Neural progenitor cell (in vitro differentiated cells): ENCODE measurements around the gene DNAJC28. TPM values are rescaled to one million over a fixed set of nuclear protein-coding genes. Genes with fewer than 3 reads are reported as not detected.
A peak's percentile ranks its signal among the peaks of the same experiment; 100 is the strongest.

Experiments
- DNase-seq: peaks from one replicate; pipeline ENCODE4 v3.0.0-alpha.2; 2016; ENCODE audit warnings: low spot score
- H2AFZ ChIP-seq: fragments of 200-600 bp; sonication (generic); replicated peaks from 2 replicates; pipeline ENCODE4 v1.6.1; 2016; ENCODE audit warnings: antibody characterized with exemption
- H3F3A ChIP-seq: fragments of 200-600 bp; sonication (generic); 2 replicates; pipeline ENCODE4 v1.6.1; 2016; ENCODE audit warnings: antibody characterized with exemption, low read depth
- H3K27ac ChIP-seq: fragments of 200-600 bp; sonication (generic); 2 replicates; pipeline ENCODE4 v1.5.1; 2016; ENCODE audit warnings: mild to moderate bottlenecking
- H3K27me3 ChIP-seq: fragments of 200-600 bp; sonication (generic); 2 replicates; pipeline ENCODE4 v1.6.1; 2016; ENCODE audit warnings: mild to moderate bottlenecking, moderate library complexity
- H3K36me3 ChIP-seq: fragments of 200-600 bp; sonication (generic); 2 replicates; pipeline ENCODE4 v1.5.1; 2016
- H3K4me1 ChIP-seq: fragments of 200-600 bp; sonication (generic); 2 replicates; pipeline ENCODE4 v1.6.1; 2016; ENCODE audit warnings: mixed run types
- H3K4me2 ChIP-seq: fragments of 200-600 bp; sonication (generic); 2 replicates; pipeline ENCODE4 v1.6.1; 2016
- H3K4me3 ChIP-seq: fragments of 200-600 bp; sonication (generic); 2 replicates; pipeline ENCODE4 v1.5.1; 2016
- H3K79me2 ChIP-seq: fragments of 200-600 bp; sonication (generic); 2 replicates; pipeline ENCODE4 v1.6.1; 2016; ENCODE audit warnings: low read depth
- H3K9ac ChIP-seq: fragments of 200-600 bp; sonication (generic); 2 replicates; pipeline ENCODE4 v1.6.1; 2016
- H3K9me3 ChIP-seq: fragments of 200-600 bp; sonication (generic); 2 replicates; pipeline ENCODE4 v1.5.1; 2016; ENCODE audit warnings: low read depth
- H4K20me1 ChIP-seq: fragments of 200-600 bp; sonication (generic); 2 replicates; pipeline ENCODE4 v1.6.1; 2016; ENCODE audit warnings: low read depth
- H3K27ac Mint-ChIP-seq: 3 replicates; pipeline ENCODE4 v1.8.0; 2021; ENCODE audit warnings: mixed read lengths
- H3K27me3 Mint-ChIP-seq: 2 replicates; pipeline ENCODE4 v1.8.0; 2022; ENCODE audit warnings: low read depth, mild to moderate bottlenecking, inconsistent platforms, moderate library complexity, mixed read lengths; ENCODE audit not compliant: insufficient read depth
- H3K36me3 Mint-ChIP-seq: 3 replicates; pipeline ENCODE4 v1.8.0; 2021; ENCODE audit warnings: mixed read lengths
- H3K4me1 Mint-ChIP-seq: 3 replicates; pipeline ENCODE4 v1.8.0; 2021; ENCODE audit warnings: mixed read lengths
- H3K4me3 Mint-ChIP-seq: 3 replicates; pipeline ENCODE4 v1.8.0; 2021; ENCODE audit warnings: mild to moderate bottlenecking, moderate library complexity, mixed read lengths
- H3K9me3 Mint-ChIP-seq: 3 replicates; pipeline ENCODE4 v1.8.0; 2020; ENCODE audit warnings: mixed read lengths
- EZH2 ChIP-seq: fragments of 200-600 bp; sonication (generic); IDR thresholded peaks from 2 replicates; pipeline ENCODE4 v1.6.1; 2017; ENCODE audit warnings: antibody characterized with exemption, mild to moderate bottlenecking, moderate library complexity
- EZH2phosphoT487 ChIP-seq: fragments of 200-600 bp; sonication (generic); IDR thresholded peaks from 2 replicates; pipeline ENCODE4 v1.6.1; 2017; ENCODE audit warnings: antibody characterized with exemption
- total RNA-seq: library from RNA; depleted of rRNA; stranded (reverse); fragments of >200 nt; gene quantifications from 2 replicates; pipeline ENCODE4 v1.2.3, GENCODE V29; 2015; ENCODE audit warnings: low replicate concordance
- TF ChIP-seq, protein P1 (sequence below): fragments of 200-600 bp; sonication (generic); IDR thresholded peaks from 2 replicates; pipeline ENCODE4 v1.5.1; 2017; ENCODE audit warnings: antibody characterized with exemption, mild to moderate bottlenecking

Gene DNAJC28
- total RNA-seq, 1 donor from 2014 or later, result 3.8 TPM

DNA sequence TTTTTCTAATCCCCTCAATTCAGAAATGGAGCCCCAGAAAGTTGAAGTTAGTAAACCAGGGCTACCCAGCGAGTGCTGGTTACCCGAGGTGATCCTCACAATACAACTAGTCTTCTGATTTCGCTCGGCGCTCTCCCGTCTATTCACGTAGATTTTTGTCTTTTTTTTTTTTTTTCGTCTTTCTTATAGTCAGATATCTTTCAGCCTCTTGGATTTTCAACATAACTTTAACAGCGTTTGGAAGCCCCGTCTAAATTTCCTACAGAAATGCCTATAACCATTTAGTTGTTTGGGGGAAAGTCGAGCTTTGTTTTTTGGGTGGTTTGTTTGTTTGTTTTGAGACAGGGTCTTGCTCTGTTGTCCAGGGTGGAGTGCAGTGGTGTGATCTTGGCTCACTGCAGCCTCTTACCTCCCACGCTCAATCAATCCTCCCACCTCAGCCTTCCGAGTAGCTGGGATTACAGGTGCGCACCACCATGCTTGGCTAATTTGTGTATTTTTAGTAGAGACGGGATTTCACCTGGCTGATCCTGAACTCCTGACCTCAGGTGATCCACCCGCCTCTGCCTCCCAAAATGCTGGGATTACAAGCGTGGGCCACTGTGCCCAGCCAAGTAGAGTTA lies 10.9 kb downstream of the DNAJC28 start:
- Histone ChIP-seq H3K27ac (peak overlapping the region; percentile 92), H3K4me3 (peak overlapping the region; percentile 83), H4K20me1 (peaks cover 11% of the 10 kb centered on the region), H3K27me3 (peaks cover 5% of the 10 kb centered on the region), H3K4me1 (peaks cover 9% of the 10 kb centered on the region), H3K4me2 (peak overlapping the region; percentile 84), H3K79me2 (peaks cover 24% of the 10 kb centered on the region), H3F3A (peaks cover 30% of the 10 kb centered on the region), H3K36me3 (no peaks in the 10 kb centered on the region), H3K9ac (peak overlapping the region; percentile 85), H3K9me3 (no peaks in the 10 kb centered on the region), H2AFZ (peak overlapping the region; percentile 86)
- TF ChIP-seq EZH2phosphoT487 (no peak), EZH2 (no peak)
- TF ChIP-seq, protein P1, sequence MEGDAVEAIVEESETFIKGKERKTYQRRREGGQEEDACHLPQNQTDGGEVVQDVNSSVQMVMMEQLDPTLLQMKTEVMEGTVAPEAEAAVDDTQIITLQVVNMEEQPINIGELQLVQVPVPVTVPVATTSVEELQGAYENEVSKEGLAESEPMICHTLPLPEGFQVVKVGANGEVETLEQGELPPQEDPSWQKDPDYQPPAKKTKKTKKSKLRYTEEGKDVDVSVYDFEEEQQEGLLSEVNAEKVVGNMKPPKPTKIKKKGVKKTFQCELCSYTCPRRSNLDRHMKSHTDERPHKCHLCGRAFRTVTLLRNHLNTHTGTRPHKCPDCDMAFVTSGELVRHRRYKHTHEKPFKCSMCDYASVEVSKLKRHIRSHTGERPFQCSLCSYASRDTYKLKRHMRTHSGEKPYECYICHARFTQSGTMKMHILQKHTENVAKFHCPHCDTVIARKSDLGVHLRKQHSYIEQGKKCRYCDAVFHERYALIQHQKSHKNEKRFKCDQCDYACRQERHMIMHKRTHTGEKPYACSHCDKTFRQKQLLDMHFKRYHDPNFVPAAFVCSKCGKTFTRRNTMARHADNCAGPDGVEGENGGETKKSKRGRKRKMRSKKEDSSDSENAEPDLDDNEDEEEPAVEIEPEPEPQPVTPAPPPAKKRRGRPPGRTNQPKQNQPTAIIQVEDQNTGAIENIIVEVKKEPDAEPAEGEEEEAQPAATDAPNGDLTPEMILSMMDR, result peak; percentile 2
- no peak for DNase-seq
- peak overlapping the region; percentile 90 for H3K27ac Mint-ChIP-seq
- peak overlapping the region; percentile 95 for H3K4me3 Mint-ChIP-seq
- no peaks in the 10 kb centered on the region for H3K36me3 Mint-ChIP-seq
- peaks cover 11% of the 10 kb centered on the region for H3K27me3 Mint-ChIP-seq
- H3K9me3 Mint-ChIP-seq, result no peaks in the 10 kb centered on the region
- H3K4me1 Mint-ChIP-seq, result peaks cover 16% of the 10 kb centered on the region

DNA sequence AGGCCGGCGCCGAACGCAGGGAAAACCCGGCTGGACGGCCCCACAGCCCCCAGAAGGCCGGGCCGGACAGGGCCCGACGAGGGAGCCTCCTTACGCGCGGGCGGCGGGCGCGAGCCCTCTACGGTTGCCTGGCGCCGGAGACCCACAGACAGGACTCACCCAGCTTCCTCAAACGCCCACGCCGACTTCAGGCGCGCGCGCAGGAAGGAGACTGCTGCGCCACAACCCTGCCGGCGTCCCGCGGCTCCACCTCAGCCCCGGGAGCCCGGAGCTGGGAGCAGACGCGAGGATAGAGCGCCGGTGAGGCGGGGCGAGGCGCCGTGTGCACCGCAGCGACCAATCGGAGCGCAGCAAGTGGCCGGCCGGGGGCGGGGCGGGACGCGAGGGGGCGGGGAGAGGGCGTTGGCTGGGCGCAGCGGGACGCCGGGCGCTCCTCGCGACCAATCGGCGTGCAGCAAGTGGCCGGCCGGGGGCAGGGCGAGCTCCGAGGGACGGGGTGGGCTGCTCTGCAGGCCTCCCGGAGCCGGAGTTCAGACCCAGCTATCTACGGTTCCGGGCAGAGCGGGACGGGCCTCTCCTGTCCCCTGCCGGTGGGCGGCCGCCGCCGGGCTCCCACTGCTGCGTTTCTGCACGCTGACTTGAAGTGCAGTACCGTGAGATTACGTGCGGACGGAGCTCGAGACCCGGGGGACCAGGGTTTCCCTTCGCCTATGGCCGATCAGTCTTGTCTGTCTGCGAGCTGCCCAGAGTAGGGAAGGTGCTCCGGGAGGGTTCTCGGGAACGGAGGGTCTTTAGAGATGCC lies 11.6 kb downstream of the DNAJC28 start, which contains the start of gene TMEM50B:
Gene TMEM50B, minus strand, starts transcription at position 296 of the 802 bp plus-strand sequence. CDS start 11,089 bp downstream, outside the sequence.
- H3K4me1 Mint-ChIP-seq, result peaks cover 16% of the 10 kb centered on the region
- H3K27ac ChIP-seq, result peak within 1 kb of the TSS; percentile 92
- no peaks in the 10 kb centered on the region for H3K36me3 Mint-ChIP-seq
- peaks cover 11% of the 10 kb centered on the region for H3K27me3 Mint-ChIP-seq
- peak within 1 kb of the TSS; percentile 84 for H3K4me2 ChIP-seq
- H3K79me2 ChIP-seq, result peaks cover 24% of the 10 kb centered on the region
- H3K9me3 ChIP-seq, result no peaks in the 10 kb centered on the region
- H3K9ac ChIP-seq, result peak within 1 kb of the TSS; percentile 90
- no peaks in the 10 kb centered on the region for H3K9me3 Mint-ChIP-seq
- peak within 1 kb of the TSS; percentile 83 for H3K4me3 ChIP-seq
- no peaks in the 10 kb centered on the region for H3K36me3 ChIP-seq
- peak within 1 kb of the TSS; percentile 90 for H3K27ac Mint-ChIP-seq
- peaks cover 5% of the 10 kb centered on the region for H3K27me3 ChIP-seq
- peak within 1 kb of the TSS; percentile 86 for H2AFZ ChIP-seq
- peaks cover 11% of the 10 kb centered on the region for H4K20me1 ChIP-seq
- peaks cover 30% of the 10 kb centered on the region for H3F3A ChIP-seq
- no peak for TF ChIP-seq EZH2
- TF ChIP-seq, protein P1, result peak; percentile 53
- peak; percentile 97 for DNase-seq
- peaks cover 9% of the 10 kb centered on the region for H3K4me1 ChIP-seq
- peak within 1 kb of the TSS; percentile 95 for H3K4me3 Mint-ChIP-seq

DNA sequence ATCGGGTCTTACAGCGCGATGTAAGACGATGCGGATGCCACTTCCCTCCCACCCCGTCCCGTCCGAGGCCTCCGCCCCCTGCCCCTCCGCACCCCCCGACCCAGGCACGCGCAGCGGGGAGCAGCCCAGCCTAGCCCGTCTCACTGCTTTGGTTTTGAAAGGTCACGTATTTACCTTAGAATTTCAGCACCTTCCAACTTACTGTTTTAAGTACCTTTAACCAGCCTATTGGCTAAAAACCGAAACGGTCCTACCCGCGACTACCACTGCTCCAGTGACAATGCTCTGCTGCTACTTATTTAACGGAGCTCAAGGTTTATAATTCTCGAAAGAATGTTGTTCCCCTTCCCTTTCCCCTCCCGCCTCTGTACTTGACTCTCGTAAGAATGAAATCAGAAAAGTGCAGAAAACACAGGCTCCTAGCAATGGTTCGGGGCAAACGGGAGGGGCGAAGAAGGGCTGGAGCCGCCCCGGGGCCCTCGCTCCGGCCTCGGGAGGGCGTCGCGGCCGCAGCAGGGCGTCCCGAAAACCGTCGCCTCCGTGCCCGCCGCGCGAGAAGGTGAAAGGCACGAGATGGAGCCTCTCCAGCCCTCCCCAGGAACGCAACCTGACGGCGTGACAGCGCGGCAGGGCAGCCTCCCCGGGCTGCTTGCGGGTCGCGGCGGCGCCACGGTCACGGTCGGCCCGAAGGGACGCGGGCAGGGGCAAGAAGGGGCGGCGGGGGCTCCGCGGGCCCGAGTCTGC lies 12.4 kb downstream of the DNAJC28 start:
- no peaks in the 10 kb centered on the region for H3K36me3 ChIP-seq
- H3K27me3 Mint-ChIP-seq, result peaks cover 9% of the 10 kb centered on the region
- H3K9ac ChIP-seq, result peak overlapping the region; percentile 90
- H4K20me1 ChIP-seq, result peaks cover 11% of the 10 kb centered on the region
- peak overlapping the region; percentile 83 for H3K4me3 ChIP-seq
- H3K4me1 ChIP-seq, result peaks cover 9% of the 10 kb centered on the region
- peaks cover 3% of the 10 kb centered on the region for H3K9me3 Mint-ChIP-seq
- H3K27me3 ChIP-seq, result peaks cover 5% of the 10 kb centered on the region
- H3F3A ChIP-seq, result peaks cover 30% of the 10 kb centered on the region
- peak overlapping the region; percentile 95 for H3K4me3 Mint-ChIP-seq
- peak overlapping the region; percentile 84 for H2AFZ ChIP-seq
- no peaks in the 10 kb centered on the region for H3K9me3 ChIP-seq
- TF ChIP-seq, protein P1, result no peak
- TF ChIP-seq EZH2, result peak; percentile 24
- peak; percentile 73 for DNase-seq
- peaks cover 27% of the 10 kb centered on the region for H3K79me2 ChIP-seq
- peak overlapping the region; percentile 84 for H3K4me2 ChIP-seq
- peak overlapping the region; percentile 87 for H3K27ac ChIP-seq
- peaks cover 16% of the 10 kb centered on the region for H3K4me1 Mint-ChIP-seq
- H3K36me3 Mint-ChIP-seq, result no peaks in the 10 kb centered on the region
- H3K27ac Mint-ChIP-seq, result no peak overlapping the region
